ENCODE data around the gene ARSI.

The ARSI gene

DNA sequence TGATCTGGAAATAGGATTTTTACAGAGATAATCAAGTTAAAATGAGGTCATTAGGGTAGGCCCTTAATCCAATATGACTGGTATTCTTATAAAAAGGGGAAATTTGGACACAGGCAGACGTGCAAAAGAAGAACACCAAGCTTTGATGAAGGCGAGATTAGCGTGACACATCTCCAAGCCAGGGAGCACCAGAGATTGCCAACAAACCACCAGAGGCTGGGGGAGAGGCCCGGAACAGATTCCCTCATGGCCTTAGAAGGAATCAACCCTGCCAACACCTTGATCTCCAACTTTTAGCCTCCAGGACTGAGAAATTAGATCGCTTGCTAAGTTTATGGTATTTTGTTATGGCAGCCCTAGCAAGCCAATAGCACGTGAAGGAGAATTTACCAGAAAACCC is 10.8 kb upstream of the ARSI start:
- Histone ChIP-seq H3K9me2 (replicated peaks; ENCODE audit: control insufficient read depth, low read length) (no peaks in the 10 kb centered on the region), H3K4me1 (ENCODE audit: control insufficient read depth, low read length) (no peaks in the 10 kb centered on the region), H3K9me3 (ENCODE audit: control insufficient read depth, insufficient read depth, low read length) (no peaks in the 10 kb centered on the region), H3K4me3 (ENCODE audit: low read length) (no peak overlapping the region), H4K20me1 (ENCODE audit: control insufficient read depth, insufficient read depth, low read depth, low read length) (no peaks in the 10 kb centered on the region), H3F3A (ENCODE audit: control insufficient read depth, insufficient read depth) (no peaks in the 10 kb centered on the region), H3K27me3 (ENCODE audit: control insufficient read depth, low read length) (peaks cover 28% of the 10 kb centered on the region), H3K27ac (ENCODE audit: low read depth, low read length) (no peak overlapping the region), H3K4me2 (ENCODE audit: low read length) (no peak overlapping the region), H3K36me3 (ENCODE audit: control insufficient read depth, low read length) (no peaks in the 10 kb centered on the region), H3K79me2 (ENCODE audit: control insufficient read depth, low read length) (no peaks in the 10 kb centered on the region)
- TF ChIP-seq, protein P1, sequence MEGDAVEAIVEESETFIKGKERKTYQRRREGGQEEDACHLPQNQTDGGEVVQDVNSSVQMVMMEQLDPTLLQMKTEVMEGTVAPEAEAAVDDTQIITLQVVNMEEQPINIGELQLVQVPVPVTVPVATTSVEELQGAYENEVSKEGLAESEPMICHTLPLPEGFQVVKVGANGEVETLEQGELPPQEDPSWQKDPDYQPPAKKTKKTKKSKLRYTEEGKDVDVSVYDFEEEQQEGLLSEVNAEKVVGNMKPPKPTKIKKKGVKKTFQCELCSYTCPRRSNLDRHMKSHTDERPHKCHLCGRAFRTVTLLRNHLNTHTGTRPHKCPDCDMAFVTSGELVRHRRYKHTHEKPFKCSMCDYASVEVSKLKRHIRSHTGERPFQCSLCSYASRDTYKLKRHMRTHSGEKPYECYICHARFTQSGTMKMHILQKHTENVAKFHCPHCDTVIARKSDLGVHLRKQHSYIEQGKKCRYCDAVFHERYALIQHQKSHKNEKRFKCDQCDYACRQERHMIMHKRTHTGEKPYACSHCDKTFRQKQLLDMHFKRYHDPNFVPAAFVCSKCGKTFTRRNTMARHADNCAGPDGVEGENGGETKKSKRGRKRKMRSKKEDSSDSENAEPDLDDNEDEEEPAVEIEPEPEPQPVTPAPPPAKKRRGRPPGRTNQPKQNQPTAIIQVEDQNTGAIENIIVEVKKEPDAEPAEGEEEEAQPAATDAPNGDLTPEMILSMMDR (IDR thresholded peaks at IDR 0.05; ENCODE audit: low read depth, low read length, poor library complexity, severe bottlenecking), result no peak
- TF ChIP-seq EZH2phosphoT487 (IDR thresholded peaks at IDR 0.05; ENCODE audit: borderline replicate concordance, low read length), result no peak

DNA sequence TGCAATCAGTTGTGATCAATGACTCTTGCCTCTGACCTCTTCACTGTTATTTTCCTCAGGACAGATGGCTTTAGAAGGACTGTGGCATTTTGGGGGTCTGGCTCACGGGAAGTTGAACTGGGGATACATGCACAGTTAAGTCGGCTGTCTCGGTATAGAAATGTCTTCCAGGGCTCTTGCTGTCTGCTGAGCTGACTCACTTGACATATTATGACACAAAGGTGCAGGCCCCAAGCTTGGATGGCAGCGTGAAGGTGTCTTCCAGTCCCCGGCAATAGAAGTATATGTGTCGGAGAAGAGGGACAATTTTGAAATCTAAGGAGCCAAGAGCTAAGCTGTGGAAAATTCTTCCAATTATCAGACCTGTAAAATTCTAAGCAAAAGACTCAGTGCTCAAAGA is 9.8 kb upstream of the ARSI start:
- no peaks in the 10 kb centered on the region for H4K20me1 ChIP-seq (ENCODE audit: control insufficient read depth, insufficient read depth, low read depth, low read length)
- no peak overlapping the region for H3K4me3 ChIP-seq (ENCODE audit: low read length)
- no peaks in the 10 kb centered on the region for H3K36me3 ChIP-seq (ENCODE audit: control insufficient read depth, low read length)
- no peaks in the 10 kb centered on the region for H3K4me1 ChIP-seq (ENCODE audit: control insufficient read depth, low read length)
- TF ChIP-seq, protein P1 (IDR thresholded peaks at IDR 0.05; ENCODE audit: low read depth, low read length, poor library complexity, severe bottlenecking), result no peak
- TF ChIP-seq EZH2phosphoT487 (IDR thresholded peaks at IDR 0.05; ENCODE audit: borderline replicate concordance, low read length), result no peak
- peaks cover 28% of the 10 kb centered on the region for H3K27me3 ChIP-seq (ENCODE audit: control insufficient read depth, low read length)
- H3F3A ChIP-seq (ENCODE audit: control insufficient read depth, insufficient read depth), result no peaks in the 10 kb centered on the region
- H3K79me2 ChIP-seq (ENCODE audit: control insufficient read depth, low read length), result no peaks in the 10 kb centered on the region
- no peaks in the 10 kb centered on the region for H3K9me2 ChIP-seq (replicated peaks; ENCODE audit: control insufficient read depth, low read length)
- H3K27ac ChIP-seq (ENCODE audit: low read depth, low read length), result no peak overlapping the region
- no peaks in the 10 kb centered on the region for H3K9me3 ChIP-seq (ENCODE audit: control insufficient read depth, insufficient read depth, low read length)
- no peak overlapping the region for H3K4me2 ChIP-seq (ENCODE audit: low read length)

DNA sequence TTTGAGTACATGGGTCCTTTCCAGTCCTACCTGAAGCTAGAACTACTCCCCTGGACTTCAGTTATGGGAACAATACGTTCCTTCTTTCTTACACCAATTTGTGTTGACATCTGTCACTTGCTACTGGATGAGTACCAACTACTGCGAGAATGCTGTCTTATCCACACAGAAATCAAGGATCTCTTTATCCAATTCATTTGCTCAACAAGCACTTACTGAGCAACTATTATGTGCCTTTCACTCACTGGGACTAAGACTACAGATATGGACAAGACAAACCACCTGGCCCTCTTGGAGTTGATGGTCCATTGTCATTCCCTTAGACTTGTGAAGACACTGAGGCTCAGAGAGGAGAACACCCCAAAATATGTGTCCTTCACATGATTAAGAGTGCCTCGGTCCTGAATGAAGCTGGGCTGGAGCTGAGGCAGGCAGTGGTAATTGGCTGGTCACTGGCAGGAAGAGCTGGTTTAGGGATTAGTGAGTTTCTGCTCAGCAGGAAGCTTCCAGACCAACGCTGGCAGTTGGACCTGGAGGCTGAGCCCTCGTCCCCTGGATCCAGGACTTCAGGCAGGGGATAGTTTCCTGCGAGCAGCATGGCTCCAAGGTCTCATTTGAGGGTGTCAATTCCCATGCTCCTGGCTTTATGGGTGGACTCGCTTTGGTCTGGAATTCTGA is 8.4 kb upstream of the ARSI start:
- no peaks in the 10 kb centered on the region for H3K4me1 ChIP-seq (ENCODE audit: control insufficient read depth, low read length)
- no peaks in the 10 kb centered on the region for H4K20me1 ChIP-seq (ENCODE audit: control insufficient read depth, insufficient read depth, low read depth, low read length)
- H3K9me3 ChIP-seq (ENCODE audit: control insufficient read depth, insufficient read depth, low read length), result no peaks in the 10 kb centered on the region
- no peaks in the 10 kb centered on the region for H3F3A ChIP-seq (ENCODE audit: control insufficient read depth, insufficient read depth)
- no peaks in the 10 kb centered on the region for H3K9me2 ChIP-seq (replicated peaks; ENCODE audit: control insufficient read depth, low read length)
- H3K36me3 ChIP-seq (ENCODE audit: control insufficient read depth, low read length), result no peaks in the 10 kb centered on the region
- no peaks in the 10 kb centered on the region for H3K79me2 ChIP-seq (ENCODE audit: control insufficient read depth, low read length)
- H3K27me3 ChIP-seq (ENCODE audit: control insufficient read depth, low read length), result peaks cover 28% of the 10 kb centered on the region
- H3K4me2 ChIP-seq (ENCODE audit: low read length), result no peak overlapping the region
- H3K4me3 ChIP-seq (ENCODE audit: low read length), result no peak overlapping the region
- no peak overlapping the region for H3K27ac ChIP-seq (ENCODE audit: low read depth, low read length)
- TF ChIP-seq EZH2phosphoT487 (IDR thresholded peaks at IDR 0.05; ENCODE audit: borderline replicate concordance, low read length), result no peak
- TF ChIP-seq, protein P1 (IDR thresholded peaks at IDR 0.05; ENCODE audit: low read depth, low read length, poor library complexity, severe bottlenecking), result no peak
